IMR-90 (cell line): ENCODE data around the gene PSD2. TPM values are rescaled to one million over a fixed set of nuclear protein-coding genes. Genes with fewer than 3 reads are reported as not detected.

Source experiments
- ATAC-seq: fragments of 200-7000 bp; cut with Tn5 transposase; 2 replicates; pipeline ENCODE4 v1.9.1; 2020; ENCODE audit warnings: low read depth, mild to moderate bottlenecking, moderate library complexity
- BruUV-seq: library from RNA; stranded (reverse); fragments of 400-500 nt; replicated peaks from 2 replicates; lab custom pipeline; 2021; lab: Mats Ljungman, UMichigan
- CTCF ChIA-PET: fragments of 300-600 bp; formaldehyde crosslinking; extraction: SDS; loops from one replicate; lab custom pipeline; 2021; ENCODE audit warnings: antibody characterized with exemption; lab: Yijun Ruan, JAX
- POLR2A ChIA-PET: fragments of 300-600 bp; sonication (Branson Sonifier 250); formaldehyde crosslinking; loops from one replicate; lab custom pipeline; 2022; ENCODE audit warnings: antibody characterized with exemption; ENCODE audit not compliant: unreplicated experiment; lab: Charles Lee
- DNase-seq: peaks from one replicate; pipeline ENCODE4 v3.0.0; 2013
- H2AFZ ChIP-seq: replicated peaks from 2 replicates; pipeline ENCODE3; 2013; ENCODE audit warnings: low read length, mild to moderate bottlenecking; ENCODE audit not compliant: poor library complexity
- H2AK5ac ChIP-seq: 2 replicates; pipeline ENCODE4 v1.6.1; 2013; ENCODE audit warnings: low read depth, low read length, inconsistent platforms
- H2AK9ac ChIP-seq: replicated peaks from 2 replicates; pipeline ENCODE3; 2013; ENCODE audit warnings: mild to moderate bottlenecking, low read depth, low read length, moderate library complexity; ENCODE audit not compliant: poor library complexity
- H2BK120ac ChIP-seq: 2 replicates; pipeline ENCODE4 v1.6.1; 2013; ENCODE audit warnings: low read depth, low read length, inconsistent platforms
- H2BK15ac ChIP-seq: 3 replicates; pipeline ENCODE4 v1.6.1; 2013; ENCODE audit warnings: low read depth, low read length, inconsistent platforms
- H2BK20ac ChIP-seq: 2 replicates; pipeline ENCODE4 v1.6.1; 2013; ENCODE audit warnings: low read depth, mild to moderate bottlenecking, inconsistent platforms, low read length, moderate library complexity
- H2BK5ac ChIP-seq: 2 replicates; pipeline ENCODE4 v1.6.1; 2013; ENCODE audit warnings: mild to moderate bottlenecking, low read depth, low read length, inconsistent platforms; ENCODE audit not compliant: poor library complexity, severe bottlenecking
- H3K14ac ChIP-seq: replicated peaks from 2 replicates; pipeline ENCODE4 v1.6.1; 2013; ENCODE audit warnings: low read depth, low read length, inconsistent platforms
- H3K18ac ChIP-seq: 2 replicates; pipeline ENCODE4 v1.6.1; 2013; ENCODE audit warnings: low read depth, low read length, control low read depth
- H3K23ac ChIP-seq: 2 replicates; pipeline ENCODE4 v1.6.1; 2013; ENCODE audit warnings: low read depth, low read length, inconsistent platforms
- H3K27ac ChIP-seq: 2 replicates; pipeline ENCODE4 v1.5.1; 2013; ENCODE audit warnings: mild to moderate bottlenecking, control low read depth, low read length; ENCODE audit not compliant: insufficient read depth
- H3K27me3 ChIP-seq: 2 replicates; pipeline ENCODE4 v1.6.1; 2013; ENCODE audit warnings: low read length; ENCODE audit not compliant: control insufficient read depth, insufficient read depth
- H3K36me3 ChIP-seq: 2 replicates; pipeline ENCODE4 v1.6.1; 2013; ENCODE audit warnings: low read length, mixed read lengths; ENCODE audit not compliant: control insufficient read depth, insufficient read depth
- H3K4ac ChIP-seq: 2 replicates; pipeline ENCODE4 v1.6.1; 2013; ENCODE audit warnings: low read depth, low read length, inconsistent platforms
- H3K4me1 ChIP-seq: 2 replicates; pipeline ENCODE4 v1.6.1; 2013; ENCODE audit warnings: low read length, mixed read lengths; ENCODE audit not compliant: control insufficient read depth, insufficient read depth
- H3K4me2 ChIP-seq: 2 replicates; pipeline ENCODE4 v1.6.1; 2013; ENCODE audit warnings: low read depth, mild to moderate bottlenecking, control low read depth, low read length, moderate library complexity
- H3K4me3 ChIP-seq: 2 replicates; pipeline ENCODE4 v1.5.1; 2013; ENCODE audit warnings: low read depth, mild to moderate bottlenecking, control low read depth, low read length, moderate library complexity; ENCODE audit not compliant: insufficient read depth
- H3K56ac ChIP-seq: 2 replicates; pipeline ENCODE4 v1.6.1; 2013; ENCODE audit warnings: low read length, inconsistent platforms; ENCODE audit not compliant: insufficient read depth; ENCODE audit errors: extremely low read depth
- H3K79me1 ChIP-seq, 2 experiments: 2 replicates each; pipeline ENCODE4 v1.6.1; 2013; ENCODE audit warnings: low read length in 2 of 2, inconsistent platforms in 1 of 2, low read depth in 1 of 2
- H3K9ac ChIP-seq: 2 replicates; pipeline ENCODE4 v1.6.1; 2013; ENCODE audit warnings: low read depth, low read length, control low read depth
- H3K9me1 ChIP-seq: 2 replicates; pipeline ENCODE4 v1.6.1; 2013; ENCODE audit warnings: low read length, inconsistent platforms; ENCODE audit not compliant: insufficient read depth
- H3K9me3 ChIP-seq: 2 replicates; pipeline ENCODE4 v1.6.1; 2013; ENCODE audit warnings: low read length; ENCODE audit not compliant: control insufficient read depth, insufficient read depth
- H4K20me1 ChIP-seq: 2 replicates; pipeline ENCODE4 v1.6.1; 2013; ENCODE audit warnings: low read length, inconsistent platforms; ENCODE audit not compliant: insufficient read depth
- H4K5ac ChIP-seq: 2 replicates; pipeline ENCODE4 v1.6.1; 2013; ENCODE audit warnings: mild to moderate bottlenecking, low read depth, low read length, control low read depth
- H4K8ac ChIP-seq, 2 experiments: 2 replicates each; pipeline ENCODE4 v1.6.1; 2013; ENCODE audit warnings: low read depth in 2 of 2, low read length in 2 of 2, control low read depth in 1 of 2, inconsistent platforms in 1 of 2
- H4K91ac ChIP-seq: 2 replicates; pipeline ENCODE4 v1.6.1; 2013; ENCODE audit warnings: low read depth, low read length, inconsistent platforms; ENCODE audit not compliant: insufficient read depth
- CEBPB ChIP-seq: IDR thresholded peaks from 2 replicates; pipeline ENCODE4 v1.6.1; 2012; ENCODE audit warnings: low read depth, low read length, improper control_type of control experiment
- CHD1 ChIP-seq: IDR thresholded peaks from 2 replicates; pipeline ENCODE4 v1.6.1; 2012; ENCODE audit warnings: low read depth, low read length, improper control_type of control experiment
- FOS ChIP-seq: fragments of 150-350 bp; IDR thresholded peaks from 2 replicates; pipeline ENCODE4 v1.6.1; 2016; ENCODE audit warnings: low read depth, low read length
- MAZ ChIP-seq: IDR thresholded peaks from 2 replicates; pipeline ENCODE4 v1.6.1; 2012; ENCODE audit warnings: low read depth, mild to moderate bottlenecking, low read length, improper control_type of control experiment, moderate library complexity, borderline replicate concordance
- MXI1 ChIP-seq: IDR thresholded peaks from 2 replicates; pipeline ENCODE4 v1.6.1; 2012; ENCODE audit warnings: low read depth, mild to moderate bottlenecking, low read length, moderate library complexity, borderline replicate concordance
- NFE2L2 ChIP-seq: fragments of 150-350 bp; IDR thresholded peaks from 2 replicates; pipeline ENCODE4 v1.6.1; 2016; ENCODE audit warnings: low read depth, mild to moderate bottlenecking, low read length
- POLR2A ChIP-seq: IDR thresholded peaks from 2 replicates; pipeline ENCODE4 v1.6.1; 2012; ENCODE audit warnings: mild to moderate bottlenecking, low read depth, low read length
- RAD21 ChIP-seq: IDR thresholded peaks from 2 replicates; pipeline ENCODE4 v1.6.1; 2012; ENCODE audit warnings: low read length, improper control_type of control experiment
- RCOR1 ChIP-seq: IDR thresholded peaks from 2 replicates; pipeline ENCODE4 v1.6.1; 2012; ENCODE audit warnings: mild to moderate bottlenecking, low read length, improper control_type of control experiment; ENCODE audit not compliant: insufficient replicate concordance
- SMC3 ChIP-seq: fragments of 150-350 bp; IDR thresholded peaks from 2 replicates; pipeline ENCODE4 v1.6.1; 2016; ENCODE audit warnings: low read depth, mild to moderate bottlenecking, antibody characterized with exemption, low read length, moderate library complexity
- WGBS, 2 experiments: methylation state at CpG; one replicate each; pipeline versions ENCODE4 v1.1.5 to v1.1.7; 2013; ENCODE audit warnings: missing lambda C conversion rate in 2 of 2; ENCODE audit not compliant: insufficient read length in 1 of 2; ENCODE audit errors: extremely low coverage in 2 of 2; 5-methylcytosine and 5-hydroxymethylcytosine counted together
- dilution Hi-C: fragments of 300-500 bp; cut with HindIII; formaldehyde crosslinking; loops from one replicate; pipeline ENCODE4 v1.14.3; 2018; ENCODE audit warnings: low sequenced_read_pairs; ENCODE audit not compliant: unreplicated experiment
- in situ Hi-C: fragments of 300-500 bp; cut with MboI; formaldehyde crosslinking; loops from 3 replicates; pipeline ENCODE4 v1.14.3; 2019; ENCODE audit warnings: low sequenced_read_pairs, inconsistent platforms, mixed read lengths
- intact Hi-C: fragments of 100-400 bp; cut with micrococcal nuclease; formaldehyde crosslinking; loops from 2 replicates; pipeline ENCODE4 v1.10.0; 2022
- polyA plus RNA-seq, 3 experiments: library from polyadenylated mRNA; depleted of rRNA; stranded (reverse); fragments of >200 nt; gene quantifications; 2 replicates each; pipeline ENCODE4 v1.2.3, GENCODE V29; 2012; ENCODE audit warnings: low replicate concordance in 1 of 3
- total RNA-seq: library from RNA; depleted of rRNA; stranded (reverse); fragments of >200 nt; gene quantifications from 2 replicates; pipeline ENCODE4 v1.2.3, GENCODE V29; 2012
- TF ChIP-seq, protein P1 (sequence below): conservative IDR thresholded peaks from 2 replicates; pipeline ENCODE4 v1.5.1; 2012; ENCODE audit warnings: mild to moderate bottlenecking, low read depth, low read length, improper control_type of control experiment
- TF ChIP-seq, protein P2 (sequence below): fragments of 150-350 bp; IDR thresholded peaks from 2 replicates; pipeline ENCODE4 v1.6.1; 2017; ENCODE audit warnings: mild to moderate bottlenecking, antibody characterized with exemption, low read length, low read depth

The PSD2 gene
- total and polyA plus RNA-seq, 2 of the 4 experiments (the other 2 are of a cell fraction) = 0.05 TPM; not detected in 1

DNA sequence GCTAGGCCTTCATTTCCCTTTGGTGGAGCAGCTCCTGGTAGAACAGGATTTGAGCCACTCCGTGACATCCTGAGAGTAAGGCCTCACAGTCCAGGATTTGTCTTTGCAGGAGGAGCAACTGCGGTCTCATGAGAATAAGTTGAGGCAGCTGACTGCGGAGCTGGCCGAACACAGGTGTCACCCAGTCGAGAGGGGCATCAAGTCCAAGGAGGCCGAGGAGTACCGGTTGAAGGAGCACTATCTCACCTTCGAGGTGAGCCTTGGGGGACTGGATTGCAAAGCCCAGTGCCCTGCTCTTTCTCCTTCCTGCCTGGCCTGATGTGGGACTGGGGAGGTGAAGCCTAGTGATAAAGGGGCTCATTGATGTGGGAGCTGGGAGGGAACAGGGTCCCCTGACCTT is 44.3 kb downstream of the PSD2 start:
- no peak overlapping the region for H2BK20ac ChIP-seq
- ATAC-seq = no peak
- BruUV-seq = no TSS peak
- no peaks in the 10 kb centered on the region for H3K79me1 ChIP-seq
- H4K5ac ChIP-seq = no peak overlapping the region
- H2BK15ac ChIP-seq = no peak overlapping the region
- ChIA-PET POLR2A (no interaction called here), CTCF (no interaction called here)
- H3K36me3 ChIP-seq = no peaks in the 10 kb centered on the region
- no peaks in the 10 kb centered on the region for H3K9me3 ChIP-seq
- TF ChIP-seq POLR2A (no peak), NFE2L2 (no peak), RAD21 (no peak), CEBPB (no peak), RCOR1 (no peak), FOS (no peak), MXI1 (no peak), MAZ (no peak), CHD1 (no peak), SMC3 (no peak)
- TF ChIP-seq, protein P1, sequence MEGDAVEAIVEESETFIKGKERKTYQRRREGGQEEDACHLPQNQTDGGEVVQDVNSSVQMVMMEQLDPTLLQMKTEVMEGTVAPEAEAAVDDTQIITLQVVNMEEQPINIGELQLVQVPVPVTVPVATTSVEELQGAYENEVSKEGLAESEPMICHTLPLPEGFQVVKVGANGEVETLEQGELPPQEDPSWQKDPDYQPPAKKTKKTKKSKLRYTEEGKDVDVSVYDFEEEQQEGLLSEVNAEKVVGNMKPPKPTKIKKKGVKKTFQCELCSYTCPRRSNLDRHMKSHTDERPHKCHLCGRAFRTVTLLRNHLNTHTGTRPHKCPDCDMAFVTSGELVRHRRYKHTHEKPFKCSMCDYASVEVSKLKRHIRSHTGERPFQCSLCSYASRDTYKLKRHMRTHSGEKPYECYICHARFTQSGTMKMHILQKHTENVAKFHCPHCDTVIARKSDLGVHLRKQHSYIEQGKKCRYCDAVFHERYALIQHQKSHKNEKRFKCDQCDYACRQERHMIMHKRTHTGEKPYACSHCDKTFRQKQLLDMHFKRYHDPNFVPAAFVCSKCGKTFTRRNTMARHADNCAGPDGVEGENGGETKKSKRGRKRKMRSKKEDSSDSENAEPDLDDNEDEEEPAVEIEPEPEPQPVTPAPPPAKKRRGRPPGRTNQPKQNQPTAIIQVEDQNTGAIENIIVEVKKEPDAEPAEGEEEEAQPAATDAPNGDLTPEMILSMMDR = no peak
- TF ChIP-seq, protein P2, sequence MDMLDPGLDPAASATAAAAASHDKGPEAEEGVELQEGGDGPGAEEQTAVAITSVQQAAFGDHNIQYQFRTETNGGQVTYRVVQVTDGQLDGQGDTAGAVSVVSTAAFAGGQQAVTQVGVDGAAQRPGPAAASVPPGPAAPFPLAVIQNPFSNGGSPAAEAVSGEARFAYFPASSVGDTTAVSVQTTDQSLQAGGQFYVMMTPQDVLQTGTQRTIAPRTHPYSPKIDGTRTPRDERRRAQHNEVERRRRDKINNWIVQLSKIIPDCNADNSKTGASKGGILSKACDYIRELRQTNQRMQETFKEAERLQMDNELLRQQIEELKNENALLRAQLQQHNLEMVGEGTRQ = no peak
- H3K4ac ChIP-seq = no peak overlapping the region
- H3K4me3 ChIP-seq = no peak overlapping the region
- no peaks in the 10 kb centered on the region for H4K20me1 ChIP-seq
- no peaks in the 10 kb centered on the region for H3K9me1 ChIP-seq
- no peak overlapping the region for H2AFZ ChIP-seq
- H3K4me1 ChIP-seq = no peaks in the 10 kb centered on the region
- no peak overlapping the region for H4K8ac ChIP-seq
- no peak overlapping the region for H3K14ac ChIP-seq
- no peak overlapping the region for H3K56ac ChIP-seq
- no peak overlapping the region for H2AK5ac ChIP-seq
- dilution Hi-C loops = no loop called here
- no peak overlapping the region for H3K9ac ChIP-seq
- intact Hi-C loops = loop anchor here (5.0 to 10.0 kb wide), 2 partner anchors 33 to 205 kb away; no protein-coding TSS in a partner anchor
- DNase-seq = no peak
- no peak overlapping the region for H4K91ac ChIP-seq
- H3K4me2 ChIP-seq = no peak overlapping the region
- WGBS, 2 experiments = 67% methylated on average over 5 of the region's 8 CpGs; no CpG with 5 or more reads in 1 of the 2 experiments
- H3K27ac ChIP-seq = no peak overlapping the region
- no peak overlapping the region for H3K18ac ChIP-seq
- in situ Hi-C loops = loop anchor here (5.0 kb wide), 1 partner anchor 48 kb away; no protein-coding TSS in a partner anchor
- no peak overlapping the region for H3K23ac ChIP-seq
- peaks cover 21% of the 10 kb centered on the region for H3K27me3 ChIP-seq
- H2AK9ac ChIP-seq = no peak overlapping the region
- H2BK120ac ChIP-seq = no peak overlapping the region
- no peak overlapping the region for H2BK5ac ChIP-seq
